Natural killer cell (primary cell): ENCODE measurements around the gene SLC12A7. TPM values are rescaled to one million over a fixed set of nuclear protein-coding genes. Genes with fewer than 3 reads are reported as not detected.

Experiments used
- ATAC-seq, 3 donors: fragments of 150-1000 bp in 2 of 3; fragments of 200-7000 bp in 1 of 3; cut with Tn5 transposase; 1 replicate in 1 of 3; 2 replicates in 2 of 3; pipeline ENCODE4 v1.10.0; 2021; ENCODE audit warnings: mild to moderate bottlenecking in 2 of 3, moderate library complexity in 2 of 3
- DNase-seq, 2 donors: peaks; one replicate each; pipeline versions ENCODE4 v3.0.0 to v3.0.0-alpha.2; 2013 to 2021; ENCODE audit warnings: mixed read lengths in 1 of 2
- H3K27ac ChIP-seq: one replicate; pipeline ENCODE4 v1.5.1; 2013; ENCODE audit warnings: mild to moderate bottlenecking, low read length
- H3K27me3 ChIP-seq: one replicate; pipeline ENCODE4 v1.6.1; 2013; ENCODE audit warnings: low read length; ENCODE audit not compliant: control insufficient read depth, insufficient read depth
- H3K36me3 ChIP-seq: one replicate; pipeline ENCODE4 v1.6.1; 2013; ENCODE audit warnings: low read length; ENCODE audit not compliant: control insufficient read depth, insufficient read depth
- H3K4me1 ChIP-seq: one replicate; pipeline ENCODE4 v1.6.1; 2013; ENCODE audit warnings: low read length; ENCODE audit not compliant: control insufficient read depth, insufficient read depth
- H3K4me3 ChIP-seq: one replicate; pipeline ENCODE4 v1.5.1; 2013; ENCODE audit warnings: low read length
- H3K9me3 ChIP-seq: one replicate; pipeline ENCODE4 v1.6.1; 2013; ENCODE audit warnings: low read length; ENCODE audit not compliant: control insufficient read depth, insufficient read depth
- H3K27ac Mint-ChIP-seq, 2 donors: one replicate each; pipeline ENCODE4 v1.8.0; 2022; ENCODE audit warnings: mild to moderate bottlenecking in 2 of 2, mixed read lengths in 2 of 2, moderate library complexity in 1 of 2
- H3K27me3 Mint-ChIP-seq, 2 donors: one replicate each; pipeline ENCODE4 v1.8.0; 2022; ENCODE audit warnings: low read depth in 2 of 2, mixed read lengths in 2 of 2
- H3K36me3 Mint-ChIP-seq: one replicate; pipeline ENCODE4 v1.8.0; 2022; ENCODE audit warnings: mixed read lengths
- H3K4me1 Mint-ChIP-seq, 2 donors: one replicate each; pipeline ENCODE4 v1.8.0; 2022; ENCODE audit warnings: mixed read lengths in 2 of 2
- H3K4me3 Mint-ChIP-seq: one replicate; pipeline ENCODE4 v1.8.0; 2022; ENCODE audit warnings: mild to moderate bottlenecking, moderate library complexity, mixed read lengths
- H3K9me3 Mint-ChIP-seq, 2 donors: one replicate each; pipeline ENCODE4 v1.8.0; 2022; ENCODE audit warnings: mixed read lengths in 2 of 2
- CTCF ChIP-seq: fragments of 200-600 bp; IDR thresholded peaks from one replicate; pipeline ENCODE4 v1.8.0; 2022; ENCODE audit warnings: antibody characterized with exemption
- WGBS: methylation state at CpG from one replicate; pipeline ENCODE4 v1.1.7; 2013; ENCODE audit warnings: missing lambda C conversion rate; ENCODE audit not compliant: insufficient coverage; 5-methylcytosine and 5-hydroxymethylcytosine counted together
- intact Hi-C: fragments of 100-400 bp; cut with micrococcal nuclease; formaldehyde crosslinking; loops from one replicate; pipeline ENCODE4 v1.14.2; 2022
- total RNA-seq, 4 donors: library from RNA; stranded (reverse); fragments of 120-200 nt in 1 of 4; gene quantifications; one replicate each; pipeline versions ENCODE4 v1.2.3 to v1.2.4, GENCODE V29; 2013 to 2022

SLC12A7 gene
- total RNA-seq, 3 donors from 2014 or later (not counting 1 experiment from before 2014, with no cell fraction given): 53.2 to 92.5 (median 81.3) TPM

GRCh38 chr5:1065891-1066650 lies 45.8 kb downstream of the SLC12A7 start:
- Histone ChIP-seq H3K36me3 (no peaks in the 10 kb centered on the region), H3K4me1 (no peaks in the 10 kb centered on the region), H3K9me3 (no peaks in the 10 kb centered on the region), H3K27ac (no peak overlapping the region), H3K4me3 (no peak overlapping the region), H3K27me3 (no peaks in the 10 kb centered on the region)
- intact Hi-C loops: no loop called here
- DNase-seq: no peak
- Mint-ChIP-seq H3K4me3 (no peak overlapping the region), H3K27me3 (no peaks in the 10 kb centered on the region), H3K27ac (peak overlapping the region in 1 of 2 donors; percentile 33), H3K4me1 (no peaks in the 10 kb centered on the region), H3K36me3 (no peaks in the 10 kb centered on the region), H3K9me3 (no peaks in the 10 kb centered on the region)
- TF ChIP-seq CTCF: no peak
- 96% methylated on average over 16 of the region's 16 CpGs for WGBS
- ATAC-seq: no peak

GRCh38 chr5:1065143-1065750 lies 46.6 kb downstream of the SLC12A7 start:
- Mint-ChIP-seq H3K27me3 (no peaks in the 10 kb centered on the region), H3K9me3 (no peaks in the 10 kb centered on the region), H3K36me3 (no peaks in the 10 kb centered on the region), H3K27ac (no peak overlapping the region), H3K4me1 (no peaks in the 10 kb centered on the region), H3K4me3 (no peak overlapping the region)
- TF ChIP-seq CTCF: no peak
- Histone ChIP-seq H3K4me1 (no peaks in the 10 kb centered on the region), H3K27ac (no peak overlapping the region), H3K36me3 (no peaks in the 10 kb centered on the region), H3K27me3 (no peaks in the 10 kb centered on the region), H3K9me3 (no peaks in the 10 kb centered on the region), H3K4me3 (no peak overlapping the region)
- DNase-seq (no peak), ATAC-seq (no peak)
- intact Hi-C loops: no loop called here
- 94% methylated on average over 26 of the region's 26 CpGs for WGBS

- DNase-seq (no peak), ATAC-seq (no peak)
- Mint-ChIP-seq H3K9me3 (no peaks in the 10 kb centered on the region), H3K27ac (no peak overlapping the region), H3K4me1 (no peaks in the 10 kb centered on the region), H3K27me3 (no peaks in the 10 kb centered on the region), H3K36me3 (no peaks in the 10 kb centered on the region), H3K4me3 (no peak overlapping the region)
- Histone ChIP-seq H3K4me3 (no peak overlapping the region), H3K4me1 (no peaks in the 10 kb centered on the region), H3K27ac (no peak overlapping the region), H3K9me3 (no peaks in the 10 kb centered on the region), H3K27me3 (no peaks in the 10 kb centered on the region), H3K36me3 (no peaks in the 10 kb centered on the region)
- intact Hi-C loops: no loop called here
- no peak for TF ChIP-seq CTCF
- WGBS: 94% methylated on average over 49 of the region's 49 CpGs
These were observed 47.3 kb downstream of the SLC12A7 start for GRCh38 chr5:1064383-1065142.
